GM23338 (cell line): ENCODE measurements around the gene ZNF280D. TPM values are rescaled to one million over a fixed set of nuclear protein-coding genes. Genes with fewer than 3 reads are reported as not detected.

Source experiments
- ATAC-seq: fragments of 200-7000 bp; cut with Tn5 transposase; 3 replicates; pipeline ENCODE4 v1.9.1; 2020
- DNase-seq: peaks from one replicate; pipeline ENCODE4 v3.0.0-alpha.2; 2015; ENCODE audit warnings: low spot score
- H2AFZ ChIP-seq: fragments of 200-600 bp; sonication (generic); 2 replicates; pipeline ENCODE4 v1.8.0; 2016; ENCODE audit warnings: antibody characterized with exemption, mild to moderate bottlenecking, moderate library complexity
- H3F3A ChIP-seq: fragments of 200-600 bp; sonication (generic); replicated peaks from 2 replicates; pipeline ENCODE4 v1.8.0; 2017; ENCODE audit warnings: antibody characterized with exemption, mixed run types, low read depth
- H3K27ac ChIP-seq: fragments of 200-600 bp; sonication (generic); 2 replicates; pipeline ENCODE4 v1.6.1; 2016; ENCODE audit warnings: low read depth
- H3K27me3 ChIP-seq: fragments of 200-600 bp; sonication (generic); 2 replicates; pipeline ENCODE4 v1.8.0; 2016; ENCODE audit warnings: mild to moderate bottlenecking, mixed run types, moderate library complexity; ENCODE audit not compliant: insufficient read depth
- H3K36me3 ChIP-seq: fragments of 200-600 bp; sonication (generic); 2 replicates; pipeline ENCODE4 v1.8.0; 2016; ENCODE audit warnings: mild to moderate bottlenecking; ENCODE audit not compliant: insufficient read depth
- H3K4me1 ChIP-seq: fragments of 200-600 bp; sonication (generic); 2 replicates; pipeline ENCODE4 v1.8.0; 2016; ENCODE audit warnings: mild to moderate bottlenecking, moderate library complexity; ENCODE audit not compliant: insufficient read depth
- H3K4me2 ChIP-seq: fragments of 200-600 bp; sonication (generic); 2 replicates; pipeline ENCODE4 v1.7.1; 2017; ENCODE audit warnings: mixed run types
- H3K4me3 ChIP-seq: fragments of 200-600 bp; sonication (generic); 2 replicates; pipeline ENCODE4 v1.6.1; 2016; ENCODE audit warnings: mixed run types
- H3K79me2 ChIP-seq: fragments of 200-600 bp; sonication (generic); replicated peaks from 2 replicates; pipeline ENCODE4 v1.8.0; 2017; ENCODE audit warnings: mild to moderate bottlenecking; ENCODE audit not compliant: insufficient read depth
- H3K9me2 ChIP-seq: fragments of 200-600 bp; sonication (generic); 2 replicates; pipeline ENCODE4 v1.8.0; 2017; ENCODE audit not compliant: insufficient read depth
- H4K20me1 ChIP-seq: fragments of 200-600 bp; sonication (generic); replicated peaks from 2 replicates; pipeline ENCODE4 v1.8.0; 2017; ENCODE audit warnings: mild to moderate bottlenecking; ENCODE audit not compliant: insufficient read depth
- H3K27ac Mint-ChIP-seq: 2 replicates; pipeline ENCODE4 v1.8.0; 2020; ENCODE audit warnings: inconsistent platforms, mild to moderate bottlenecking, moderate library complexity, mixed read lengths
- H3K27me3 Mint-ChIP-seq: 3 replicates; pipeline ENCODE4 v1.8.0; 2022; ENCODE audit warnings: low read depth, mild to moderate bottlenecking, moderate library complexity, mixed read lengths, inconsistent platforms; ENCODE audit not compliant: insufficient read depth, poor library complexity
- H3K36me3 Mint-ChIP-seq: 3 replicates; pipeline ENCODE4 v1.8.0; 2021; ENCODE audit warnings: low read depth, mild to moderate bottlenecking, inconsistent platforms, moderate library complexity, mixed read lengths
- H3K4me1 Mint-ChIP-seq: 3 replicates; pipeline ENCODE4 v1.8.0; 2020; ENCODE audit warnings: mild to moderate bottlenecking, inconsistent platforms, mixed read lengths
- H3K4me3 Mint-ChIP-seq: 3 replicates; pipeline ENCODE4 v1.8.0; 2021; ENCODE audit warnings: moderate library complexity, mild to moderate bottlenecking, inconsistent platforms, mixed read lengths
- H3K9me3 Mint-ChIP-seq: 3 replicates; pipeline ENCODE4 v1.8.0; 2020; ENCODE audit warnings: moderate library complexity, mild to moderate bottlenecking, inconsistent platforms, mixed read lengths
- CREB1 ChIP-seq: fragments of 250-450 bp; sonication (Bioruptor Pico); IDR thresholded peaks from 2 replicates; pipeline ENCODE4 v1.5.0; 2020; ENCODE audit warnings: low read depth, mild to moderate bottlenecking, moderate library complexity
- EZH2 ChIP-seq: fragments of 200-600 bp; sonication (generic); IDR thresholded peaks from one replicate; pipeline ENCODE4 v1.8.0; 2017; ENCODE audit warnings: antibody characterized with exemption, mild to moderate bottlenecking, low read depth; ENCODE audit not compliant: unreplicated experiment
- EZH2phosphoT487 ChIP-seq: fragments of 200-600 bp; sonication (generic); IDR thresholded peaks from one replicate; pipeline ENCODE4 v1.8.1; 2018; ENCODE audit warnings: antibody characterized with exemption; ENCODE audit not compliant: unreplicated experiment
- JUNB ChIP-seq: IDR thresholded peaks from one replicate; pipeline ENCODE4 v1.6.1; 2016; ENCODE audit warnings: antibody characterized with exemption; ENCODE audit not compliant: unreplicated experiment
- NANOG ChIP-seq: IDR thresholded peaks from 2 replicates; pipeline ENCODE4 v1.6.1; 2016; ENCODE audit warnings: antibody characterized with exemption, borderline replicate concordance
- STAT1 ChIP-seq: IDR thresholded peaks from one replicate; pipeline ENCODE4 v1.6.1; 2016; ENCODE audit warnings: antibody characterized with exemption; ENCODE audit not compliant: unreplicated experiment
- ZNF114 ChIP-seq: fragments of 250-450 bp; sonication (Bioruptor Pico); IDR thresholded peaks from 2 replicates; pipeline ENCODE4 v1.5.0; 2020; ENCODE audit warnings: mild to moderate bottlenecking, moderate library complexity
- ZNF331 ChIP-seq: fragments of 250-450 bp; sonication (Bioruptor Pico); IDR thresholded peaks from 2 replicates; pipeline ENCODE4 v1.5.0; 2020; ENCODE audit warnings: low read depth, mild to moderate bottlenecking, moderate library complexity
- polyA plus RNA-seq: library from polyadenylated mRNA; unstranded; fragments of >200 nt; fragmentation: Nextera tagmentation; extraction: Ambion mirVana; gene quantifications from 2 replicates; pipeline ENCODE4 v1.2.1, GENCODE V29; 2016
- total RNA-seq: library from RNA; depleted of rRNA; stranded (reverse); fragments of >200 nt; shearing (Covaris generic); gene quantifications from 2 replicates; pipeline ENCODE4 v1.2.3, GENCODE V29; 2014
- TF ChIP-seq, protein P1 (sequence below): IDR thresholded peaks from 2 replicates; pipeline ENCODE4 v1.6.1; 2016; ENCODE audit warnings: antibody characterized with exemption
- TF ChIP-seq, protein P2 (sequence below): IDR thresholded peaks from one replicate; pipeline ENCODE4 v1.6.1; 2018; ENCODE audit warnings: antibody characterized with exemption; ENCODE audit not compliant: unreplicated experiment
- TF ChIP-seq, protein P3 (sequence below): fragments of 250-450 bp; sonication (Bioruptor Pico); IDR thresholded peaks from 2 replicates; pipeline ENCODE4 v1.5.0; 2020; ENCODE audit warnings: mild to moderate bottlenecking, moderate library complexity

Gene ZNF280D
- total and polyA plus RNA-seq, 2 experiments from 2014 or later = 23.3 to 32.5 TPM

DNA sequence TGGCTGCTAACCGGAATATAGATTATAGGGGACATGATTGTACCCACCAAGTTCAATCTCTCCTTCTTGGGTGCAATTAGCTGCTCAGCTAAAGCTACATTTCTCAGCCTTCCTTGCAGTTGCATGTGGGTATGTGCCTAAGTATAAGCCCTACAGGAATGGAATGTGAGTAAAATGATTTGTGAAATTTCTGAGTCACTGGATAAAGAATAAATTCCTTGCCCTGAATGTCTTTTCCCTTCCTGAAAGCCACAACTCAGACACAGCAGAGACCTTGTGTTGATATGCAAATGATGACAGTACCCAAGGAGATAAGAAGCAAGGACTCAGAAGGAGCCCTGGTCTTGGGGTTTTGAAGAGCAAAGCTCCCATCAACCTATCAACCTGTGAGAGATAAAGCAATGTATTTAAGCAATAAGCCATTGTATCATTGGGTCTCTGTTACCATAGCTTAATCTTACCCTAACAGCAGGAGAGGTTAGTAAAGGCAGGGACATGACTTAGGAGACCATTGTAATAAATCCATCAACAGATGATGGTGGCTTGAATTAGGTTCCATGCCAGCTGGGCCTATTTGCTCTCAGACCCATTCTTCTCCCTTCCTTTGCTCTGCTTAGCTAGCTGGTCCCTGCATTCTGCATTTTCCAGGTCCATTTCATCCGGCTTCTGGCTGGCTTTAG lies 25.6 kb upstream of the ZNF280D start:
- no peak for TF ChIP-seq STAT1
- TF ChIP-seq JUNB = no peak
- TF ChIP-seq, protein P1, sequence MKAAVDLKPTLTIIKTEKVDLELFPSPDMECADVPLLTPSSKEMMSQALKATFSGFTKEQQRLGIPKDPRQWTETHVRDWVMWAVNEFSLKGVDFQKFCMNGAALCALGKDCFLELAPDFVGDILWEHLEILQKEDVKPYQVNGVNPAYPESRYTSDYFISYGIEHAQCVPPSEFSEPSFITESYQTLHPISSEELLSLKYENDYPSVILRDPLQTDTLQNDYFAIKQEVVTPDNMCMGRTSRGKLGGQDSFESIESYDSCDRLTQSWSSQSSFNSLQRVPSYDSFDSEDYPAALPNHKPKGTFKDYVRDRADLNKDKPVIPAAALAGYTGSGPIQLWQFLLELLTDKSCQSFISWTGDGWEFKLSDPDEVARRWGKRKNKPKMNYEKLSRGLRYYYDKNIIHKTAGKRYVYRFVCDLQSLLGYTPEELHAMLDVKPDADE = no peak
- no peak for TF ChIP-seq EZH2phosphoT487
- TF ChIP-seq ZNF331 (CRISPR knock-in tag) = no peak
- TF ChIP-seq, protein P2, sequence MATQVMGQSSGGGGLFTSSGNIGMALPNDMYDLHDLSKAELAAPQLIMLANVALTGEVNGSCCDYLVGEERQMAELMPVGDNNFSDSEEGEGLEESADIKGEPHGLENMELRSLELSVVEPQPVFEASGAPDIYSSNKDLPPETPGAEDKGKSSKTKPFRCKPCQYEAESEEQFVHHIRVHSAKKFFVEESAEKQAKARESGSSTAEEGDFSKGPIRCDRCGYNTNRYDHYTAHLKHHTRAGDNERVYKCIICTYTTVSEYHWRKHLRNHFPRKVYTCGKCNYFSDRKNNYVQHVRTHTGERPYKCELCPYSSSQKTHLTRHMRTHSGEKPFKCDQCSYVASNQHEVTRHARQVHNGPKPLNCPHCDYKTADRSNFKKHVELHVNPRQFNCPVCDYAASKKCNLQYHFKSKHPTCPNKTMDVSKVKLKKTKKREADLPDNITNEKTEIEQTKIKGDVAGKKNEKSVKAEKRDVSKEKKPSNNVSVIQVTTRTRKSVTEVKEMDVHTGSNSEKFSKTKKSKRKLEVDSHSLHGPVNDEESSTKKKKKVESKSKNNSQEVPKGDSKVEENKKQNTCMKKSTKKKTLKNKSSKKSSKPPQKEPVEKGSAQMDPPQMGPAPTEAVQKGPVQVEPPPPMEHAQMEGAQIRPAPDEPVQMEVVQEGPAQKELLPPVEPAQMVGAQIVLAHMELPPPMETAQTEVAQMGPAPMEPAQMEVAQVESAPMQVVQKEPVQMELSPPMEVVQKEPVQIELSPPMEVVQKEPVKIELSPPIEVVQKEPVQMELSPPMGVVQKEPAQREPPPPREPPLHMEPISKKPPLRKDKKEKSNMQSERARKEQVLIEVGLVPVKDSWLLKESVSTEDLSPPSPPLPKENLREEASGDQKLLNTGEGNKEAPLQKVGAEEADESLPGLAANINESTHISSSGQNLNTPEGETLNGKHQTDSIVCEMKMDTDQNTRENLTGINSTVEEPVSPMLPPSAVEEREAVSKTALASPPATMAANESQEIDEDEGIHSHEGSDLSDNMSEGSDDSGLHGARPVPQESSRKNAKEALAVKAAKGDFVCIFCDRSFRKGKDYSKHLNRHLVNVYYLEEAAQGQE = no peak
- TF ChIP-seq CREB1 = no peak
- TF ChIP-seq NANOG = no peak
- no peak for TF ChIP-seq ZNF114 (CRISPR knock-in tag)
- TF ChIP-seq, protein P3, sequence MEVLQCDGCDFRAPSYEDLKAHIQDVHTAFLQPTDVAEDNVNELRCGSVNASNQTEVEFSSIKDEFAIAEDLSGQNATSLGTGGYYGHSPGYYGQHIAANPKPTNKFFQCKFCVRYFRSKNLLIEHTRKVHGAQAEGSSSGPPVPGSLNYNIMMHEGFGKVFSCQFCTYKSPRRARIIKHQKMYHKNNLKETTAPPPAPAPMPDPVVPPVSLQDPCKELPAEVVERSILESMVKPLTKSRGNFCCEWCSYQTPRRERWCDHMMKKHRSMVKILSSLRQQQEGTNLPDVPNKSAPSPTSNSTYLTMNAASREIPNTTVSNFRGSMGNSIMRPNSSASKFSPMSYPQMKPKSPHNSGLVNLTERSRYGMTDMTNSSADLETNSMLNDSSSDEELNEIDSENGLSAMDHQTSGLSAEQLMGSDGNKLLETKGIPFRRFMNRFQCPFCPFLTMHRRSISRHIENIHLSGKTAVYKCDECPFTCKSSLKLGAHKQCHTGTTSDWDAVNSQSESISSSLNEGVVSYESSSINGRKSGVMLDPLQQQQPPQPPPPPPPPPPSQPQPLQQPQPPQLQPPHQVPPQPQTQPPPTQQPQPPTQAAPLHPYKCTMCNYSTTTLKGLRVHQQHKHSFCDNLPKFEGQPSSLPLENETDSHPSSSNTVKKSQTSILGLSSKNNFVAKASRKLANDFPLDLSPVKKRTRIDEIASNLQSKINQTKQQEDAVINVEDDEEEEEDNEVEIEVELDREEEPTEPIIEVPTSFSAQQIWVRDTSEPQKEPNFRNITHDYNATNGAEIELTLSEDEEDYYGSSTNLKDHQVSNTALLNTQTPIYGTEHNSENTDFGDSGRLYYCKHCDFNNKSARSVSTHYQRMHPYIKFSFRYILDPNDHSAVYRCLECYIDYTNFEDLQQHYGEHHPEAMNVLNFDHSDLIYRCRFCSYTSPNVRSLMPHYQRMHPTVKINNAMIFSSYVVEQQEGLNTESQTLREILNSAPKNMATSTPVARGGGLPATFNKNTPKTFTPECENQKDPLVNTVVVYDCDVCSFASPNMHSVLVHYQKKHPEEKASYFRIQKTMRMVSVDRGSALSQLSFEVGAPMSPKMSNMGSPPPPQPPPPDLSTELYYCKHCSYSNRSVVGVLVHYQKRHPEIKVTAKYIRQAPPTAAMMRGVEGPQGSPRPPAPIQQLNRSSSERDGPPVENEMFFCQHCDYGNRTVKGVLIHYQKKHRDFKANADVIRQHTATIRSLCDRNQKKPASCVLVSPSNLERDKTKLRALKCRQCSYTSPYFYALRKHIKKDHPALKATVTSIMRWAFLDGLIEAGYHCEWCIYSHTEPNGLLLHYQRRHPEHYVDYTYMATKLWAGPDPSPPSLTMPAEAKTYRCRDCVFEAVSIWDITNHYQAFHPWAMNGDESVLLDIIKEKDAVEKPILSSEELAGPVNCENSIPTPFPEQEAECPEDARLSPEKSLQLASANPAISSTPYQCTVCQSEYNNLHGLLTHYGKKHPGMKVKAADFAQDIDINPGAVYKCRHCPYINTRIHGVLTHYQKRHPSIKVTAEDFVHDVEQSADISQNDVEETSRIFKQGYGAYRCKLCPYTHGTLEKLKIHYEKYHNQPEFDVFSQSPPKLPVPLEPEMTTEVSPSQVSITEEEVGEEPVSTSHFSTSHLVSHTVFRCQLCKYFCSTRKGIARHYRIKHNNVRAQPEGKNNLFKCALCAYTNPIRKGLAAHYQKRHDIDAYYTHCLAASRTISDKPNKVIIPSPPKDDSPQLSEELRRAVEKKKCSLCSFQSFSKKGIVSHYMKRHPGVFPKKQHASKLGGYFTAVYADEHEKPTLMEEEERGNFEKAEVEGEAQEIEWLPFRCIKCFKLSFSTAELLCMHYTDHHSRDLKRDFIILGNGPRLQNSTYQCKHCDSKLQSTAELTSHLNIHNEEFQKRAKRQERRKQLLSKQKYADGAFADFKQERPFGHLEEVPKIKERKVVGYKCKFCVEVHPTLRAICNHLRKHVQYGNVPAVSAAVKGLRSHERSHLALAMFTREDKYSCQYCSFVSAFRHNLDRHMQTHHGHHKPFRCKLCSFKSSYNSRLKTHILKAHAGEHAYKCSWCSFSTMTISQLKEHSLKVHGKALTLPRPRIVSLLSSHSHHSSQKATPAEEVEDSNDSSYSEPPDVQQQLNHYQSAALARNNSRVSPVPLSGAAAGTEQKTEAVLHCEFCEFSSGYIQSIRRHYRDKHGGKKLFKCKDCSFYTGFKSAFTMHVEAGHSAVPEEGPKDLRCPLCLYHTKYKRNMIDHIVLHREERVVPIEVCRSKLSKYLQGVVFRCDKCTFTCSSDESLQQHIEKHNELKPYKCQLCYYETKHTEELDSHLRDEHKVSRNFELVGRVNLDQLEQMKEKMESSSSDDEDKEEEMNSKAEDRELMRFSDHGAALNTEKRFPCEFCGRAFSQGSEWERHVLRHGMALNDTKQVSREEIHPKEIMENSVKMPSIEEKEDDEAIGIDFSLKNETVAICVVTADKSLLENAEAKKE (CRISPR knock-in tag) = no peak
- TF ChIP-seq EZH2 = no peak
- H3K9me2 ChIP-seq = no peaks in the 10 kb centered on the region
- no peaks in the 10 kb centered on the region for H3K9me3 Mint-ChIP-seq
- H3F3A ChIP-seq = no peaks in the 10 kb centered on the region
- DNase-seq (no peak), ATAC-seq (no peak; the same call in 2 of the 3 replicates)
- no peak overlapping the region for H2AFZ ChIP-seq
- H3K36me3 Mint-ChIP-seq = no peaks in the 10 kb centered on the region
- H3K27me3 ChIP-seq = no peaks in the 10 kb centered on the region
- H3K79me2 ChIP-seq = no peaks in the 10 kb centered on the region
- no peak overlapping the region for H3K27ac ChIP-seq
- no peak overlapping the region for H3K27ac Mint-ChIP-seq
- no peak overlapping the region for H3K4me3 ChIP-seq
- H3K4me1 Mint-ChIP-seq = peaks cover 3% of the 10 kb centered on the region
- H3K27me3 Mint-ChIP-seq = no peaks in the 10 kb centered on the region
- H3K4me3 Mint-ChIP-seq = no peak overlapping the region
- H3K36me3 ChIP-seq = no peaks in the 10 kb centered on the region
- no peaks in the 10 kb centered on the region for H3K4me1 ChIP-seq
- no peak overlapping the region for H3K4me2 ChIP-seq
- no peaks in the 10 kb centered on the region for H4K20me1 ChIP-seq
